Ramos (cell line): Measurements from ENCODE around the gene DTWD1.
"Not testable (repeated sequence)": the region's sequence is repeated elsewhere in the genome, so short reads cannot be mapped to it uniquely, and the experiment has no call there.

Source experiments
- in situ Hi-C: fragments of 300-500 bp; cut with MboI; formaldehyde crosslinking; loops from one replicate; pipeline ENCODE4 v1.14.3; 2022; ENCODE audit warnings: low sequenced_read_pairs; ENCODE audit not compliant: unreplicated experiment

DTWD1 gene

GRCh38 chr15:49620658-49621368 lies at the start of gene DTWD1, which contains the start of gene FAM227B:
DTWD1 (plus strand) TSS chr15:49621048; CDS start chr15:49625168, 4,120 bp downstream.
FAM227B (minus strand) TSS chr15:49620818; CDS start chr15:49615171, 5,647 bp downstream.
- in situ Hi-C loops = no loop called here

GRCh38 chr15:49573421-49573820 lies 47.4 kb upstream of the DTWD1 start:
- in situ Hi-C loops = no loop called here

GRCh38 chr15:49589030-49589429 lies 31.8 kb upstream of the DTWD1 start:
- in situ Hi-C loops = no loop called here

GRCh38 chr15:49592829-49593316 lies 28.0 kb upstream of the DTWD1 start:
- in situ Hi-C loops = not testable (repeated sequence)

GRCh38 chr15:49604625-49605409 lies 16.0 kb upstream of the DTWD1 start:
- in situ Hi-C loops = no loop called here

- in situ Hi-C loops = no loop called here
These were observed 15.3 kb upstream of the DTWD1 start for GRCh38 chr15:49605588-49605987.

- in situ Hi-C loops = no loop called here
These were observed 14.3 kb upstream of the DTWD1 start for GRCh38 chr15:49606594-49606993.

GRCh38 chr15:49610157-49610918 lies 10.5 kb upstream of the DTWD1 start:
- in situ Hi-C loops = no loop called here

- in situ Hi-C loops = not testable (repeated sequence)
These were observed 8.6 kb upstream of the DTWD1 start for GRCh38 chr15:49612240-49612639.

- in situ Hi-C loops = no loop called here
These were observed 1.6 kb upstream of the DTWD1 start for GRCh38 chr15:49619226-49619625.

GRCh38 chr15:49620199-49620598 lies 649 bp upstream of the DTWD1 start:
- in situ Hi-C loops = no loop called here

- in situ Hi-C loops = no loop called here
These were observed 558 bp downstream of the DTWD1 start for GRCh38 chr15:49621401-49621811.

GRCh38 chr15:49621887-49622286 lies 1.0 kb downstream of the DTWD1 start:
- in situ Hi-C loops = no loop called here

GRCh38 chr15:49622561-49622960 lies 1.7 kb downstream of the DTWD1 start:
- in situ Hi-C loops = no loop called here

- in situ Hi-C loops = no loop called here
These were observed 3.2 kb downstream of the DTWD1 start for GRCh38 chr15:49624056-49624455.

- in situ Hi-C loops = no loop called here
These were observed 4.7 kb downstream of the DTWD1 start for GRCh38 chr15:49625460-49626036.

- in situ Hi-C loops = no loop called here
These were observed 6.6 kb downstream of the DTWD1 start for GRCh38 chr15:49627407-49627877.

GRCh38 chr15:49628379-49628778 lies 7.5 kb downstream of the DTWD1 start:
- in situ Hi-C loops = no loop called here

GRCh38 chr15:49637857-49638256 lies 17.0 kb downstream of the DTWD1 start:
- in situ Hi-C loops = no loop called here

GRCh38 chr15:49644364-49644794 lies 23.5 kb downstream of the DTWD1 start:
- in situ Hi-C loops = no loop called here
